Hematopoietic multipotent progenitor cell treated with erythropoietin and hydrocortisone succinate and interleukin-3 and kit ligand, for 8 days (in vitro differentiated cells): ENCODE data around the gene DOK6.

Experiments used
- DNase-seq: peaks from one replicate; pipeline ENCODE4 v3.0.0-alpha.2; 2015

The DOK6 gene

DNA sequence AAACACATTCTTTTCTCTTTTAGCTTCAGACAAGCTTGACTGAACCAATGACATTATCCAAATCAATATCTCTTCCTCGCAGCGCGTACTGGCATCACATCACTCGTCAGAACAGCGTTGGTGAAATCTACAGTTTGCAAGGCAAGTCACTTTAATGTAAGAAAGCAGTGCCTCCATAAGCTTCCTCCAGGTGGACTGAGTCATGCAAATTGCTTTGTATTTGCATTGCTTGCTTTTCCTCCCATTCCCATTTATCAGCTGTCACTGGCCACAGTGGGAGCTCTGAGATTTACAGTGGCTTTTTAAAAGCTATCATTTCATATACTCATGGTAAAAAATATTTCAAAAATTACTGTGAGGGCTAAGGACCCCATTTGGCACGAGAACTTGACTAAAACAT lies 357.0 kb downstream of the DOK6 start:
- DNase-seq: no peak

DNA sequence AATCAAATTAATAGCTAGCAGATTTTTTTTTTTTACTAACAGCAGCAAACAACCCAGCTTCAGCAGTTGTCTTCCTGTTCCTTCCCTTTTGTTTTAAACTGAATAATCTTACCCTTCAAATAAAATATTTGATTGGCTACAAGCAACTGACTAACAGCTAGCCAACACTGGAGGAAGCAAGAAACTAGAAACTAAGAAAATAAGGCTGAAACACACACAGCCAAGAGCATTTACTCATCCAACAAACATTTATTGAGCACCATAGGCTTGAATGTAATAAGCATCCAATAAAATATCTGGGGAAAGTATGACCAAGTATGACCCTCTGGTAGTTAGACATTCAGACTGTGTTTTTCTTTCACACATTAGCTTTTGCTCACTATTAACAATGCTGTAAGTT lies 357.8 kb downstream of the DOK6 start:
- no peak for DNase-seq

DNA sequence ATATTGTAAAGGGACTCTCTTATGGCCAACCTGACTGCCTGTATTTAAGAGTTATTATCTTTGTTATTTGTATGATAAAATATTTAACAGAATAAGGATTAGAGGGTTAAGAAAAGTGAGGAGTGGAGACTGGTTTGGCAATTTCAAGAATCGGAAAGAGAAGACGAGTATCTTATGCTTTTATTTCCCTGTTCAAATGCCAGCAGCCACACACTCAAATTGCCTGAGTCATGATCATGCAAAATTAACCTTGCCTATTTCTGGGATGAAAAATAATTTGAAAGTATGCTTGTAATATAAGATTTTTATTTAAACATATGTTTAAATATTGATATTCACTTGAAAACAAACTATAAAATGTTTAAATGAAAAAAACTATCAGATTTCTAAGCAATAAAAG lies 358.4 kb downstream of the DOK6 start:
- DNase-seq: no peak

DNA sequence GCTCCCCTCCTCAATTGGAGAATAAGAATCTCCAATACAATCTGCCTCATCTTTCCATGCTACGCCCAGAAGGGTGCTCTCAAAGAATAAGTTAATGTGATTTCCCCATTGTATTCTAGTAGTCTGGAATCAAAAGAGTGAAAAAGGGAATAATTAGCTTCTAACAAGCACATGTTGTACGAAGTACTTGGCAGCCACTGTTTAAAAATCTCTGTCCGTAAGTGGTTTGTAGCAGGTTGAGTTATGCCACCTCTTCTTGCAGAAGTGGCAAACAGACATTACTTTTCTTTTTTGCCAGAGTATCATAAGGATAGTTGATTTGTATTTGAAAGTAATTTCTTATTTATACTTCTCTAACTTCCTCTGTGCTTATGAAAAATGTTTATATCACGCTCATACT lies 362.3 kb downstream of the DOK6 start:
- DNase-seq: no peak

DNA sequence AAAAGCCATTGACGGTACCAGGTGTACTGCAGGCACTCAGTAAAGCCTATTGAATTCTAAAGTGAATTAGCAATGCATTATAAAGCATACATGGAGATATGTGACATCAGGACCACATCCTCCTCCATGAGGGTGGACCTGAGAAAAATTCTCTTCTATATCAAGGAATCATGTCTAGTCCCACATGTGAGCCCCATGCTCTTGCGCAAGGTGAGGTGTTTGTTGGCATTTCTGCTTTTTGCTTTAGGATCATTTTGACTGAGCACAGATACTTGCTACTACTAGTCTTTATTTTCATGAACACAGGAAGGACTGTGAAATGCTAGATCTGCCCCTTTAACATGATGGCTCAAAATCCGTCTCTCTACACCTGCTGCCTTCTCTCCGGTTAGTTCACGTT lies 363.1 kb downstream of the DOK6 start:
- no peak for DNase-seq

DNA sequence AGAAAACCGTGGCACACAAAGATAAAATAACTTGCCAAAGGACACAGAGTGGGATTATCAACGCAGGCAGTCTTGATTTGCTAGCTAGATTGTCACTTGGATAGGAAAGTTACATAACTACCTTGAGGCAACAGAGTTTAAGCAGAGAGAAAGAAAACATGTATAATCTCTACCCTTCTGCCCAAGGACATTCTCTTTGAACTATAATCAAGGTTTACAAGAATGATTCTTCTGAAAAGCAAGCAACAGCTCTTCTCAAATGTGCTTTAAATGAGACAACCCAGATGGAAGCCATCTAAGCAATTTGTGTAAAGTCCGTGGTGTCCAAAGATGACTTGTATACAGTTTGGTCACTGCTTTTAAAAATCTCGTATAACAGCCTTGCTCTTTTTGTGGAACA lies 369.6 kb downstream of the DOK6 start:
- no peak for DNase-seq

DNA sequence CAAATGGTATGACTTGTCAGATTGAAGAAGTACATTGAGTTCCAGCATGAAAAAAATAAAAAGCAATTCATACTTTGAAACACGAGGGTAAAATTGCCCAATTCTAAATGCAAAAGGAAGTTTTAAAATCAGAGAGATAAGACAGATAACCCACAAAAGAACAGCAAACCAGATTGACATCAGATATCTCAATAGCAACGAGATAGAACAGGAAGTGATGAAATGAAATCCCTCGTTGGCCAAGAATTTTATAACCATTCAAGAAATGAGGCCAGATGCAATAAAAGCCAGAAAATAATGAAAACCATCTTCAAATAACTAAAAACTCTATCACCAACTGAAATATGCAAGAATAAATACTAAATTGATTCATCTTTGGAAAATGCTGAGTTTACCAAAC lies 374.1 kb downstream of the DOK6 start:
- DNase-seq: no peak

DNA sequence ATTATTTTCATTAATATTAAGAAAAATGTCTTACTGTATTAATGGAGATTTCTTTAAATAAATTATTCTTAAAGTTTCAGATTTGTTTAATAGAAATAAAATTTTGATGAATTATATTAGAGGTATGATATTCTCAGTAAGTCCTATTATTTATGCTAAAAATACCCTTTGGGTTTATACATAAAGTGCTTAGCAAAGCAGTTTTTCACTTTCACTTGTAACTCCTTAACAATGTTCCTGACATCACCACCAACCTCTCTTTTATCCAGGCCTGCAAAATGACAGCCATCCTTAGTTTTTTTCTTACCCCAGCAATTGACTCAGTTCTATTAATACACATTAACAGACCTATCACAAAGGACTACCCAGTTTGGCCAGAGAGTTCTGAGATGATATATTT lies 376.6 kb downstream of the DOK6 start:
- no peak for DNase-seq

DNA sequence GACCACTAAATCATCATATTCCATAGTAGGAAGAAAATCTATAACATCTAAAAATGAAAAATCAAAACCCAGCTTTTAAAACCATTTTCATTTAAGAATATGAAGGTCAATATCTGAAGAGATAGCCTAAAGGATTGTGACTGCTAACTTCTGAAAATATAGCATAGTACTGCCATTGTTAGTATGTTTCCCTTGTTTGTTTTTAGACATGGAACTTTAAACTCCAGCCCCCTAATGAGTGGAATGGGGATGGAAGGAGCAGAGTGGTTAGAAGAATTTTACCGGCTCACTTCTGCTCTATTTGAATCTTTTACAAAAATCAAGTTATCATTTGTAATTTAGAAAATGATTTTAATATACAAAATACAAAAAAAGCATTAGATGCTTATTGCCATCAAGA lies 378.0 kb downstream of the DOK6 start:
- no peak for DNase-seq

DNA sequence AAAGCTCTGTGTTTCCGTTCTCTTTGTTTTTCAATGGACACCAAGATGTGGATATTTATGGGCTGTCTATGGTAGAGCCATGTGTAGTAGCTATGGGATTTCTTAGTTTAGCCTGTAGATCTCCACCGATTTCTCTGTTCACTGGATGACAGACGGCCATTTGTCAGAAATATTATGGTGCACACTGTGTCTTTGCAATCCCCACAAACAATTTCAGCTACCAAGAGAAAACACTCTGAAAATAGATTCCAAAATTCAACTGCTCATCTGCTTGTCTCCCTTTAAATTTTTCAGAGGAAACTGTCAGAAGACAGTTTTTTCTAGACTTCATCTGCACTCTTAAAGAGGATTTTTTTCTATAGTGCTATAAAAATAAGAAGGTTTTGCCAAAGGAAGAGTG lies 380.2 kb downstream of the DOK6 start:
- DNase-seq: no peak

DNA sequence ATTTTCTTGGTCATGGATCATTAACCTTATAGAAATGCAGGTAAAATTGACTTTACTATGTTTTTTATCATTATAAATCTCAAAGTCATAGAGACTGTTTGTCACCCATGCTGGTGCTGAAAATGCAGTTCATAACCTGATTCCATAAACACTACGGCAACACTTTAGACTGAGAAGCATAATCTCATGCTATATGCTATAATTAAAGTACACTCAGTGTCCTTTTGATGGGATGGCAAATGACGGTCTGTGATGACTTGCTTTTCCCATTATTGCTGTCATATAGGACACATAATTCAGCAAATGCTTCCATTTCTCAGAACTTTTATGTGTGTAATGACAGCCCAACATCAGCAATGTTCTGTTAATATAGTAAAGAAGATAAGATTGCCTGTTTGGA lies 384.1 kb downstream of the DOK6 start:
- no peak for DNase-seq

DNA sequence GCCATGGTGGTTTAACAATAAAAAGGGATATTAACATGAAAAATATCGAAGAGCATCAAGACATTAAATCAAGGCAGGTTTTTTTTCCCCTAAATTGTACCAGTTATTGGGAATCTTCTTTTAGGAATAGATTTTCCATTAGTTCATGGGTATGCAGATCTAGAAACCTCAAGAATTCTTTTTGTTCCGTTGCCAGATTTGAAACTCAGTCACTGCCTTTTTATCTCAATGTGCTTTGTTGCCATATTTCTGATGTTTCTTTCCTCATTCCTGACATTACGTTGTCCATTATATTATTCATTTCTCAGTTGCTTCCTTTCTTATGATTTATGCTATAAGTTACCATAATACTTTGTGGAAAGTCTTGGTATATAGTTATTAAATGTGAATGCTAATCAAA lies 384.8 kb downstream of the DOK6 start:
- no peak for DNase-seq

DNA sequence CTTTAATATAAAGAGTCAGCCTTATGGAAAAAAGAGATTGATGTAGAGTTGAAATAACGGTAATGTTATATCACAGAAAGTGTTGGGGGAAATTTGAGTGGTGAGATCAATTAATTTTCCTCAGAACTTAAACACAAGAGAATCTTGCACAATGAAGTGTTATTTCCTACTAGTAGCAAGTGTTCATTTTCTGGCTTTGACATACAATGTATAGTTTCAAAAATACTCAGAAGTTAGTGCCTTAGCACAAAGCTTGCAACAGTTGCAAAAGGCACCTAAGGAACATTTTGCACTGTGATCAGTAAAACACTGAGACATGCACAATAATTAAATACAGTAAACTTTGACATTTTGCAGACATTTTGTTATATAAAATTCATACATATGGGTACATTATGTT lies 385.7 kb downstream of the DOK6 start:
- DNase-seq: no peak

DNA sequence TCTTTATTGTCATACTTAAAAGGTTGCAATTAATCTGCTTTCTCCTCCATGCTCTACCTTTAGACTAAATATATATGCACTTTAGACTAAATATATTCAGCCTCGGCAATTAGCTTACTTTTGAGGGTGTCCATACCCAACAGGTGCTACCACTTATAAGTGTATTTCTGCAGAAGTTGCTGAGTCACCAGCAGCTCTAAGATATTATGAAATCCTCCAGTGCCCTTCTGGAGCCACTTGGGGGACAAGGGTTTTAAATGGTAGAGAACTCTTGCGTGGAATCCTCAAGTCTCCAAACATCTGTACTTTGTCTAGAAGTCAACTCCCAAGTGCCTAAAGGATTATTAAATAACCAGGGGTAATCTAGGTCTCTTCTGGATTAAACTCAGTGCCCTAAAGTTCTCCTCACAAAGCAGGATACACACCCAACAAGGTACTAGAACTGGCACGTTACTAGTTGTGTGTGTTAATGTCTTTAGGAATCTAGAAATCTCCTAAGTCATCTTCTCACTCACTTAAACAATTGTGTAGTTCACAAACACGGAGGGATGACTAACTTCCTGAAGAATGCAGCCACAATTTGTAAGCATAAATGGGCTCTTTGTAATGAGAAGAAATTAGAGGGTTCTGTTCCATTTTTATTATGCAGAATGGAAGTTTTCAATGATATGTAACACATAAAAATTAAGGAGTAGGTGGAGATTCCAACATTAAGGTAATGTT lies 387.3 kb downstream of the DOK6 start:
- DNase-seq: no peak

DNA sequence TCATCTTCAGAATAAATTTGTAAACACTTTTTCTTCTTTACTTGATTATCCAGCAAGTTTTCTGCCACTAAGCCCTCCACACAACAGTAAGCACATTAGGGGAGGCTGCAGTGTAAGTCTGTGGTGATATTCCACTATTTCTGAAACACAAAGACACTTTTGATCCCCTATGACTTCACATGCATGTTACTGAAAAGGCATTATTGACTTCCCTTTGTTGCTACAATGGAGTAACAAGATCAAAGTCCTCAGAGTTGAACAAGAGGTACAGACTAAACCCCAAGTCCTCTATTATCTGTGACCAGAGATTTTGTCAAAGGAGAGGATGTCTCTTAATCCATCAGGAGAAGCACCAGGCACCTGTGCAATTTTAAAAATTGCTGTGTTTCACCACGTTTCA lies 389.1 kb downstream of the DOK6 start:
- DNase-seq: no peak

DNA sequence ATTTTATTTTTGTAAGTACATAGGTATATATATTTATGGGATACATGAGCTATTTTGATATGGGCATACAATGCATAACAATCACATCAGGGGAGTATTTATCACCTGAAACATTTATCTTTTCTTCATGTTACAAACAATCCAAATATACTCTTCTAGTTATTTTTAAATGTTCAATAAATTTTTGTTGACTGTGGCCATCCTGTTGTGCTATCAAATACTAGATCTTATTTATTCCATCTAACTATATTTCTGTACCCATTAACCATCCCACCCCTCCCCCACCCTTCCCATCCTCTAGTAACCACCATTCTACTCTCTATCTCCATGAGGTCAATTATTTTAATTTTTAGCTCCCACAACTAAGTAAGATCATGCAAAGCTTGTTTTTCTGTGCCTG lies 390.0 kb downstream of the DOK6 start:
- DNase-seq: no peak

DNA sequence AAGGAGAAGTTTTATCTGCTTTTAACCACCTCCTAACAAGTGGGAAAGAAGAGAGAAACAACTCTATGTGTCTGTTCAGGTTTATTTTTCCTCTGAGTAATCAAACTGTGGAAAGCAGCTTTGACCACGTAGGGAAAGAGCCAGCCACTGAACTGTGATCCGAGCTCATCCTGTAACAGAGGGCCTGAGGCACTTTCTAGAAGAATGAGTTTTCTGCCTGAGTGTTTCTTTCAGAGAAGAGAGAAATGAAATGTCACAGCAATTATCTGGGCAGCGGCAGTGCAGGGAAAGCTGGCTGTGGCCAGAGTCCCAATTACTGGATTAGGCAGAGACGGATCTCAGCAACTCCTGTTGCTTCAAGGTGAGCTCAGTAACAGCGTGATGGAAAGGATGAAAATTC lies 395.1 kb downstream of the DOK6 start:
- DNase-seq: no peak

DNA sequence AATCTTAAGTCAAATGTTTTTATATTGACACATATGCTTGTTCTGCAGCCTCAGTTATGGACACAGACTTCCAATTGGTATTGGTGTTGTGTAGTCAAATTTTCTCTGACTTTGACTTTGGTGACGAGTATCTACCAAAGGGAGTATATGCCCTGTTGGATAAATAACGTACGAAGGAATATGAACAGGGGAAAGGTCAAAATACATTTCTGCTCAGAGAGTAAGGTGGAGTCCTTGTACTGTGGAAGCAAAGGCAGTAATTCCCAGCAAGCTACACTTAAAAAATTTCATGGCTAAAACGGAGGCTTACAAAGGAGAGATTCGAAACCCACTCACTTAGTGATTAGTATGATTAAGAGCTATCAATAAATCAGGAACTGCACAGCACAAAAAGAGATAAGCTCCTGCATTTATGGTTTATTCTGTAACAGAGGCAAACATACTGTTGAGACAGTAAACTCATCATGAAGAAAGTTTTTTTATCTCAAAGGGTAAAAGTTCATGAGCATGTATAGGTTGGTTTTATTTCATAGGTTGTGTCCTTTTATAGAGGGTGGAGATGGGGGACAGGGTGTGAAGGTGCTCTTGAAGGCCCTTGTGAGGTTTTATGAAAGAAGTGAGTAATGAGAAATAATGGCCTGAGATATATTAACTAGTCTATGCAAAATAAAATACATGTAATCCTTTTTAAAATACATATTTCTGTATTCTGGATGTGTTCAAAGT lies 404.3 kb downstream of the DOK6 start:
- no peak for DNase-seq

DNA sequence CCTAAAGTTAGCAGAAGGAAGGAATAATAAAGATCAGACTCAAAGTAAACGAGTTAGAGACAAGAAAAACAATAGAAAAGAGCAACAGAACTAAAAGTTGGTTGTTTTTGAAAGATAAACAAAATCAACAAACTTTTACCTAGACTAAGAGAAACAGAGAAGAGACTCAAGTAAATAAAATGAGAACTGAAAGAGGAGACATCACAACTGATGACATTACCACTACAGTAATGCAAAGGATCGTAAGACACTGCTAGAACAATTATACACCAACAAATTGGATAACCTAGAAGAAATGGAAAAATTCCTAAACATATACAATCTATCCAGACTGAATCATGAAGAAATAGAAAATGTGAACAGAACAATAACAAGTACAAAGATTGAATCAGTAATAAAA lies 407.7 kb downstream of the DOK6 start:
- no peak for DNase-seq

DNA sequence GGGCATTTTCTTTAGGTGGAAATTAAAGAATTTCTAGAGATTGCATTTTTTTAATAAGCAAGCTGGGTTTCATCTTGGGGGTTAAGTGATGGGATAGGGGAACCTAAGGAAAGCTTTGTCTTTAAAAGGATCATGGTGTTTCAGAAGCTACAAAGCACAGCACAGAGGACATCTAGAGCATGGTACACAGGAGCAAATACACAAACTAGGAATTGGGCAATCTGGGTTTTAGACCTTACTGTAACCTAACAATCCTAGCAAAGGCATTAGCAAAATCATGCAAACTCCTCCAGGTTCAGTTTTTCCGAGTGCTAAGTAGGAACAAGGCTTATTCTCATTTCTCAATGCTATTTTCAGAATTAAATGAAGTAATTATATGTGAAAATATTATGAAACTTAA lies 412.9 kb downstream of the DOK6 start:
- DNase-seq: no peak

DNA sequence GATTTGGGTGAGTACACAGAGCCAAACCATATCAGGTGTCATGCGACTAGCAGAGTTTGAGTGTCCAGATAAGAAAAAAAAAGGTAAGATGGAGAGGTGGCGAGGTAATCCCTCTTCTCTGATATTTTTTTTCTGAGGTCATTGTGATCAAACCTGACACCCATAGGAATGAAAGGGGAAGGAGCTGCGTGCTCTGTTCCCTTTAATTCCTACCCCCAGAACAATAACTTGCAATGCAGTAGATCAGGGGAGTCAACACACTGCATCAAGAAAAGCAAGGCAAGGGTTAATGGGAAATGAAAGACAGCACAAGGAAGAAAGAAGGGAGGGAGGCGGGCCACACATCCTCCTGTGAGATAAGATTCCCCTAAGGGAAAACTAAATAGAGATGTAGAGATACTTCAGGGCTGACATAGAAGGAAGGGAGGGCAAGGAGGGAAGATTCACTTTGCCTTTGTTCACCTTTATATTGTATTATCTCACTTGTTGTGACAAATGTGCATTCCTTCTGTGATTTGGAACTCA lies 414.2 kb downstream of the DOK6 start:
- no peak for DNase-seq

DNA sequence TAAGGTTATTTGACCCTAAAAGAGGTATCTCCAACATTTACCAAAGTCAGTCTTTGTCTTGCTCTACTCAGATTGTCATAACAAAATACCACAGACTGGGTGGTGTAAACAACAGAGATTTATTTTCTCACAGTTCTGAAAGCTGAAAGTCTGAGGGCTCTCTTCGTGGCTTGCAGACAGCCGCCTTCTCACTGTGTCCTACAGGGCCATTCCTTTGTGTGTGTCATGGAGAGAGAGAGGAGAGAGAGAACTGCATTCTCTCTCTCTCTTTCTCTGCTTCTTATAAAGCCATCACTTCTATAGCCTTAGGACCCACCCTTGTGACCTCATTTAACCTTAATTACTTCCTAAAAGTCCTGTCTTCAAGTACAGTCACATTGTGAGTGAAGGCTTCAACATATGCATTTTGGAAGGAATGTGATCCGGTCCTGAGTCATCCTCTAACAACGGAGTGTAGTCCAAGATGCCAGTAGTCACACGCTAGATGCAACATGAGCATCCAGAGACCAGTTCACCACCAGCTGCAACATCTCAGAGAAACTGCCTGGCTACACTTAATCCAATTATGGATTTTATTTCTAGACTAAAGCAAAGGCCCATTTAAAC lies 416.8 kb downstream of the DOK6 start:
- DNase-seq: no peak

DNA sequence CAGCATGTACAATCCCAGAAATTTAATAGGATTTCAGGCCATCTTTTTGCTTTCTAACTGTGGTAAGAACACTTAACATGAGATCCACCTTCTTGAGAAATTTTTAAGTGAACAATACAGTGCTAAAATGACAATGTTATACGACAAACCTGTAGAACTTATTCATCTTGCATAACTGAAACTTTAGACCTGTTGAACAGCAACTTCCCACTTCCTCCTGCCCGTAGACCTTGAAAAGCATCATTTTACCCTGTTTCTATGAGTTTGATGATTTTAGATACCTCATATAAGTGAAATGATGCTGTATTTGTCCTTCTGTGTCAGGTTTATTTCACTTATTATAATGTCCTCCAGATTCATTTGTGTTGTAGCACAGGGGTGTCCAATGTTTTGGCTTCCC lies 418.8 kb downstream of the DOK6 start:
- no peak for DNase-seq

DNA sequence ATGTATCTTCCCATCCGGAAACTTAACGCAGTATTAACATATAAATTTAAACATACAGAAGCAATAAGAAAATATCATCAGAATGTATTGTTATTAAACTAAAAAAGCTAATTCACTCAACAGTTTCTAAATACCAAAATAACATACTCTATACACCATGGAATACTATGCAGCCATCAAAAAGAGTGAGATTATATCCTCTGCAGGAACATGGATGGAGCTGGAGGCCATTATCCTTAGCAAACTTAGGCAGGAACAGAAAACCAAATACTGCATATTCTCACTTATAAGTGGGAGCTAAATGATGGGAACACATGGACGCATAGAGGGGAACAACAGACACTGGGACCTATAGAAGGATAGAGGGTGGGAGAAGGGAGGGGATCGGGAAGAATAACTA lies 419.9 kb downstream of the DOK6 start:
- DNase-seq: no peak
